Measurements from ENCODE around the gene TBX3. TPM values are rescaled to one million over a fixed set of nuclear protein-coding genes. Genes with fewer than 3 reads are reported as not detected.

Gene TBX3
- total and polyA plus RNA-seq, 10 of the 15 experiments (the other 5 are each of a cell fraction or from before 2014, with no cell fraction given), result 0.04 to 0.28 (median 0.08) TPM; not detected in 7

DNA sequence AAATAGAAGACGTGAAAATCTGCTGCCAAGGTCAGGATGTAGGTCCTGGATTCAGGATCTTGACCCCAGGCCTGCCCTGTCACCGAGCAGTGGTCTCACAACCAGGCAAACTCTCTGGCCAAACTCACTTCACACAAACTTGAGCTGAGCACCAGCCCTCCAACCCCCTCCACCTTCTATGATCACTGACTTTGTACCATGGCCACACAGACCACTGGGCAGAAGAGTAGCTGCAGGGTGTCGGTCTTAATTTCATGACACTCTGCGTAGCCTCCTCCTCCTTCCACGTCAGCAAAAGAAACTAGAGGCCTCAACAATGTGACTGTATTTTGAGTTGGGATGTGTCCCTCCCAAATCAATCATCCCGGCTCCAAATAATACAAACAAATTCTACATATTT lies 7.2 kb upstream of the TBX3 start (continued):
- TF ChIP-seq, protein P1, sequence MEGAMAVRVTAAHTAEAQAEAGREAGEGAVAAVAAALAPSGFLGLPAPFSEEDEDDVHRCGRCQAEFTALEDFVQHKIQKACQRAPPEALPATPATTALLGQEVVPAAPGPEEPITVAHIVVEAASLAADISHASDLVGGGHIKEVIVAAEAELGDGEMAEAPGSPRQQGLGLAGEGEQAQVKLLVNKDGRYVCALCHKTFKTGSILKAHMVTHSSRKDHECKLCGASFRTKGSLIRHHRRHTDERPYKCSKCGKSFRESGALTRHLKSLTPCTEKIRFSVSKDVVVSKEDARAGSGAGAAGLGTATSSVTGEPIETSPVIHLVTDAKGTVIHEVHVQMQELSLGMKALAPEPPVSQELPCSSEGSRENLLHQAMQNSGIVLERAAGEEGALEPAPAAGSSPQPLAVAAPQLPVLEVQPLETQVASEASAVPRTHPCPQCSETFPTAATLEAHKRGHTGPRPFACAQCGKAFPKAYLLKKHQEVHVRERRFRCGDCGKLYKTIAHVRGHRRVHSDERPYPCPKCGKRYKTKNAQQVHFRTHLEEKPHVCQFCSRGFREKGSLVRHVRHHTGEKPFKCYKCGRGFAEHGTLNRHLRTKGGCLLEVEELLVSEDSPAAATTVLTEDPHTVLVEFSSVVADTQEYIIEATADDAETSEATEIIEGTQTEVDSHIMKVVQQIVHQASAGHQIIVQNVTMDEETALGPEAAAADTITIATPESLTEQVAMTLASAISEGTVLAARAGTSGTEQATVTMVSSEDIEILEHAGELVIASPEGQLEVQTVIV (IDR thresholded peaks at IDR 0.05; ENCODE audit: borderline replicate concordance, partially characterized antibody), result no peak
- TF ChIP-seq, protein P2, sequence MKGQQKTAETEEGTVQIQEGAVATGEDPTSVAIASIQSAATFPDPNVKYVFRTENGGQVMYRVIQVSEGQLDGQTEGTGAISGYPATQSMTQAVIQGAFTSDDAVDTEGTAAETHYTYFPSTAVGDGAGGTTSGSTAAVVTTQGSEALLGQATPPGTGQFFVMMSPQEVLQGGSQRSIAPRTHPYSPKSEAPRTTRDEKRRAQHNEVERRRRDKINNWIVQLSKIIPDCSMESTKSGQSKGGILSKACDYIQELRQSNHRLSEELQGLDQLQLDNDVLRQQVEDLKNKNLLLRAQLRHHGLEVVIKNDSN (IDR thresholded peaks at IDR 0.05; ENCODE audit: borderline replicate concordance, extremely low read length, insufficient read depth, low read depth, low read length), result no peak
- TF ChIP-seq, protein P3, sequence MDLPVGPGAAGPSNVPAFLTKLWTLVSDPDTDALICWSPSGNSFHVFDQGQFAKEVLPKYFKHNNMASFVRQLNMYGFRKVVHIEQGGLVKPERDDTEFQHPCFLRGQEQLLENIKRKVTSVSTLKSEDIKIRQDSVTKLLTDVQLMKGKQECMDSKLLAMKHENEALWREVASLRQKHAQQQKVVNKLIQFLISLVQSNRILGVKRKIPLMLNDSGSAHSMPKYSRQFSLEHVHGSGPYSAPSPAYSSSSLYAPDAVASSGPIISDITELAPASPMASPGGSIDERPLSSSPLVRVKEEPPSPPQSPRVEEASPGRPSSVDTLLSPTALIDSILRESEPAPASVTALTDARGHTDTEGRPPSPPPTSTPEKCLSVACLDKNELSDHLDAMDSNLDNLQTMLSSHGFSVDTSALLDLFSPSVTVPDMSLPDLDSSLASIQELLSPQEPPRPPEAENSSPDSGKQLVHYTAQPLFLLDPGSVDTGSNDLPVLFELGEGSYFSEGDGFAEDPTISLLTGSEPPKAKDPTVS (IDR thresholded peaks at IDR 0.05; ENCODE audit: low read depth, low read length), result no peak
- no peak for TF ChIP-seq BRCA1 (IDR thresholded peaks at IDR 0.05; ENCODE audit: low read depth, low read length)

DNA sequence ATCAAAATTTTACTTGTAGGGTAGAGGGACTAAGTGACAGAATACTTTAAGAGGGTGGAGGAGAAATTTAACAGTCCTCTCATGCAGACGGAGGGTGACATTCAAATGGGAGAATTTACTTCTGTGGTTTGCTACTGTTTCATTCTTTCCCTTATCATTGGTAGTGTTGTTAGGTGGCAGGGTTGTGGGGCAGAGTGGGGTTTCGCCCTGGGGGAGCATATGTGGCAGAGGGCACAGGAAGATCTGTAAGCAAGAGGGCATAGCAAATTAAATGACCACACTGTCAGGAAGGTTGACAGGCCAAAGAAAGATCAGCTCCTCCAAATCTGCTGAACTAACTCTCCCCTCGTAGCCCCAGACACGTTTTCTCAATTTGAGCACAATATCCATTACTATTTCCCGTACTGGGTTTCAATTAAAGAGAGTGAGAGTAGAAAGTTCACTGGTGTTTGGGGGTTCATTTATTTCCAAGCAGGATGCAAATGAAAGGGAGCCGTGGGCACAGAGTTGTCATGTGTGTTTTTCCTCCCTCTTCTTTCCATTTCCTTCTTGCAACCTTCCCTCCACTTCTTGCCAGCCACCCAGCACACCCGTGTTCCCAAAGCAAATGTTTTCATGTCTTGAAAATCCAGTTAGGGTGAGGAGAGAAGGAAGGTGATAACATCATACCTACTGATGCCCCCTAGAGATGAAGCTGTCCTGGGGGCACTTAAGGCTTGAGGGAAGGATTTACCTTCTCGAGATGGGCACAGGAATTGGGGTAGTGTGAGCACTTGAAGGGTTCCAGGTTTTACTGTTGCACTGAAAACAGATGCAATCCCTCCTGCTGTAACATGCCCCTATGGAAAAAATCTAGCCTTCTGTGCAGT lies 6.5 kb upstream of the TBX3 start:
- CTCF ChIA-PET, result no interaction called here
- TF ChIP-seq, protein P4, sequence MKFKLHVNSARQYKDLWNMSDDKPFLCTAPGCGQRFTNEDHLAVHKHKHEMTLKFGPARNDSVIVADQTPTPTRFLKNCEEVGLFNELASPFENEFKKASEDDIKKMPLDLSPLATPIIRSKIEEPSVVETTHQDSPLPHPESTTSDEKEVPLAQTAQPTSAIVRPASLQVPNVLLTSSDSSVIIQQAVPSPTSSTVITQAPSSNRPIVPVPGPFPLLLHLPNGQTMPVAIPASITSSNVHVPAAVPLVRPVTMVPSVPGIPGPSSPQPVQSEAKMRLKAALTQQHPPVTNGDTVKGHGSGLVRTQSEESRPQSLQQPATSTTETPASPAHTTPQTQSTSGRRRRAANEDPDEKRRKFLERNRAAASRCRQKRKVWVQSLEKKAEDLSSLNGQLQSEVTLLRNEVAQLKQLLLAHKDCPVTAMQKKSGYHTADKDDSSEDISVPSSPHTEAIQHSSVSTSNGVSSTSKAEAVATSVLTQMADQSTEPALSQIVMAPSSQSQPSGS (IDR thresholded peaks at IDR 0.05; ENCODE audit: low read length), result no peak
- TF ChIP-seq SRF (IDR thresholded peaks at IDR 0.05; ENCODE audit: low read depth in 2 of 2, low read length in 2 of 2) (no peak), ZNF207 (IDR thresholded peaks at IDR 0.05; ENCODE audit: borderline replicate concordance) (no peak)
- TF ChIP-seq, protein P5, sequence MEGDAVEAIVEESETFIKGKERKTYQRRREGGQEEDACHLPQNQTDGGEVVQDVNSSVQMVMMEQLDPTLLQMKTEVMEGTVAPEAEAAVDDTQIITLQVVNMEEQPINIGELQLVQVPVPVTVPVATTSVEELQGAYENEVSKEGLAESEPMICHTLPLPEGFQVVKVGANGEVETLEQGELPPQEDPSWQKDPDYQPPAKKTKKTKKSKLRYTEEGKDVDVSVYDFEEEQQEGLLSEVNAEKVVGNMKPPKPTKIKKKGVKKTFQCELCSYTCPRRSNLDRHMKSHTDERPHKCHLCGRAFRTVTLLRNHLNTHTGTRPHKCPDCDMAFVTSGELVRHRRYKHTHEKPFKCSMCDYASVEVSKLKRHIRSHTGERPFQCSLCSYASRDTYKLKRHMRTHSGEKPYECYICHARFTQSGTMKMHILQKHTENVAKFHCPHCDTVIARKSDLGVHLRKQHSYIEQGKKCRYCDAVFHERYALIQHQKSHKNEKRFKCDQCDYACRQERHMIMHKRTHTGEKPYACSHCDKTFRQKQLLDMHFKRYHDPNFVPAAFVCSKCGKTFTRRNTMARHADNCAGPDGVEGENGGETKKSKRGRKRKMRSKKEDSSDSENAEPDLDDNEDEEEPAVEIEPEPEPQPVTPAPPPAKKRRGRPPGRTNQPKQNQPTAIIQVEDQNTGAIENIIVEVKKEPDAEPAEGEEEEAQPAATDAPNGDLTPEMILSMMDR (IDR thresholded peaks at IDR 0.05 in 2 of 3, conservative IDR thresholded peaks at IDR 0.05 in 1 of 3; ENCODE audit: control insufficient read depth in 2 of 3, extremely low read depth in 1 of 3, insufficient read depth in 1 of 3, low read depth in 3 of 3, low read length in 3 of 3), result no peak

More for the DNA sequence above, 6.5 kb upstream of the TBX3 start:
- H3K36me3 ChIP-seq (ENCODE audit: control insufficient read depth in 2 of 2, insufficient read depth in 2 of 2, low read length in 1 of 2), result no peaks in the 10 kb centered on the region
- intact Hi-C loops (cut with micrococcal nuclease; ENCODE audit: unreplicated experiment) (no loop called here), in situ Hi-C loops (cut with MboI) (no loop called here)
- H3K9ac ChIP-seq (ENCODE audit: control insufficient read depth, insufficient read depth, low read length), result no peak overlapping the region
- no peak for ATAC-seq
- ChIA-PET POLR2A (no interaction called here), SMC1A (ENCODE audit: uncharacterized antibody, unreplicated experiment) (no interaction called here), RAD21 (ENCODE audit: unreplicated experiment) (no interaction called here)
- 0% methylated on average over 8 of the region's 8 CpGs for WGBS (ENCODE audit: insufficient coverage, insufficient replicate concordance, low lambda C conversion rate, missing lambda C conversion rate)
- no peak overlapping the region for H3K4me2 ChIP-seq (ENCODE audit: control insufficient read depth, insufficient read depth)
- no peak overlapping the region for H3K4me3 ChIP-seq
- peaks cover 4 to 5% of the 10 kb centered on the region in 2 experiments for H3K27me3 ChIP-seq (replicated peaks in 1 of 2; ENCODE audit: control insufficient read depth in 2 of 2, insufficient read depth in 2 of 2, low read length in 1 of 2)
- no peaks in the 10 kb centered on the region for H3K4me1 ChIP-seq (ENCODE audit: control insufficient read depth, insufficient read depth, low read length)
- no peaks in the 10 kb centered on the region for H4K20me1 ChIP-seq (ENCODE audit: control insufficient read depth, insufficient read depth)
- H3K27ac ChIP-seq (ENCODE audit: control insufficient read depth, insufficient read depth), result no peak overlapping the region
- no peak for FAIRE-seq
- no peak overlapping the region for H2AFZ ChIP-seq (ENCODE audit: control insufficient read depth, low read depth, low read length)
- DNase-seq (ENCODE audit: low read depth, low spot score), result no peak
- H3K79me2 ChIP-seq (ENCODE audit: control insufficient read depth, insufficient read depth, low read length), result no peaks in the 10 kb centered on the region
- peaks cover 1% of the 10 kb centered on the region; the same call in 1 of the 3 replicates for H3K9me3 ChIP-seq (replicated peaks; ENCODE audit: control insufficient read depth, insufficient read depth, low read length)
- BruUV-seq (replicated peaks), result no TSS peak
